ENCODE results near the gene ESYT3. TPM values are rescaled to one million over a fixed set of nuclear protein-coding genes. Genes with fewer than 3 reads are reported as not detected.
"Not testable (repeated sequence)": the region's sequence is repeated elsewhere in the genome, so short reads cannot be mapped to it uniquely, and the experiment has no call there.

The ESYT3 gene
- total RNA-seq, 1 donor from 2014 or later, result not detected

- ATAC-seq (ENCODE audit: low read depth), result no peak
- Mint-ChIP-seq H3K4me3 (no peak overlapping the region), H3K27me3 (no peaks in the 10 kb centered on the region), H3K27ac (no peak overlapping the region), H3K4me1 (no peaks in the 10 kb centered on the region), H3K36me3 (ENCODE audit: low read depth) (peaks cover 2% of the 10 kb centered on the region), H3K9me3 (no peaks in the 10 kb centered on the region)
- intact Hi-C loops (cut with micrococcal nuclease), result no loop called here
- TF ChIP-seq CTCF (IDR thresholded peaks at IDR 0.05), result no peak
- ChIA-PET POLR2A (no interaction called here), CTCF (no interaction called here)
- no peak for DNase-seq
Measured at GRCh38 chr3:138509586-138509985, 75.2 kb downstream of the ESYT3 start.

GRCh38 chr3:138511945-138512344, 77.5 kb downstream of the ESYT3 start:
- ATAC-seq (ENCODE audit: low read depth) (no peak), DNase-seq (no peak)
- ChIA-PET POLR2A (no interaction called here), CTCF (no interaction called here)
- no peak for TF ChIP-seq CTCF (IDR thresholded peaks at IDR 0.05)
- H3K27ac Mint-ChIP-seq, result no peak overlapping the region
- H3K36me3 Mint-ChIP-seq (ENCODE audit: low read depth), result peaks cover 3% of the 10 kb centered on the region
- intact Hi-C loops (cut with micrococcal nuclease), result no loop called here
- no peaks in the 10 kb centered on the region for H3K4me1 Mint-ChIP-seq
- no peak overlapping the region for H3K4me3 Mint-ChIP-seq
- H3K9me3 Mint-ChIP-seq, result no peaks in the 10 kb centered on the region
- H3K27me3 Mint-ChIP-seq, result no peaks in the 10 kb centered on the region

GRCh38 chr3:138513090-138513843, 78.9 kb downstream of the ESYT3 start:
- DNase-seq, result no peak
- ChIA-PET POLR2A (no interaction called here), CTCF (no interaction called here)
- intact Hi-C loops (cut with micrococcal nuclease), result no loop called here
- Mint-ChIP-seq H3K27me3 (no peaks in the 10 kb centered on the region), H3K36me3 (ENCODE audit: low read depth) (peaks cover 13% of the 10 kb centered on the region), H3K27ac (no peak overlapping the region), H3K4me1 (no peaks in the 10 kb centered on the region), H3K9me3 (peaks cover 4% of the 10 kb centered on the region), H3K4me3 (no peak overlapping the region)
- no peak for ATAC-seq (ENCODE audit: low read depth)
- TF ChIP-seq CTCF (IDR thresholded peaks at IDR 0.05), result no peak

- DNase-seq; H3K9me3 Mint-ChIP-seq; H3K4me1 Mint-ChIP-seq; CTCF ChIA-PET; H3K27ac Mint-ChIP-seq; H3K4me3 Mint-ChIP-seq; H3K27me3 Mint-ChIP-seq; POLR2A ChIA-PET; intact Hi-C loops (cut with micrococcal nuclease); ATAC-seq (ENCODE audit: low read depth): not testable (repeated sequence)
- peaks cover 35% of the 10 kb centered on the region for H3K36me3 Mint-ChIP-seq (ENCODE audit: low read depth)
Measured at GRCh38 chr3:138521445-138521844, 87.0 kb downstream of the ESYT3 start.

Other genes starting within 250 kb of the ESYT3 start
- gene ARMC8, start 247.3 kb upstream of the ESYT3 start, total RNA-seq, result 69.2 and 82.3 TPM in 2 replicates
- not detected in 2 replicates for gene NME9, start 104.8 kb upstream of the ESYT3 start, total RNA-seq
- gene MRAS, start 86.0 kb upstream of the ESYT3 start, total RNA-seq, result 0.07 TPM in 1 of 2 replicates, not detected in the other
- gene CEP70, start 159.6 kb downstream of the ESYT3 start, total RNA-seq, result 5.9 and 11.0 TPM in 2 replicates
- gene FAIM, start 174.2 kb downstream of the ESYT3 start, total RNA-seq, result 10.5 and 11.5 TPM in 2 replicates